GM18868 (cell line): ENCODE measurements around the gene PJVK.
A peak's percentile ranks its signal among the peaks of the same experiment; 100 is the strongest.

Source experiments
- ATAC-seq: cut with Tn5 transposase; IDR thresholded peaks from one replicate; pipeline ENCODE4 v1.9.1; 2021; ENCODE audit warnings: mild to moderate bottlenecking, moderate library complexity; ENCODE audit not compliant: unreplicated experiment

PJVK gene

GRCh38 chr2:178480227-178481181 is 29.3 kb downstream of the PJVK start, which contains the start of gene PLEKHA3:
Gene PLEKHA3 (plus strand): TSS chr2:178480457. CDS start chr2:178480870, 413 bp downstream.
- peak; percentile 70 for ATAC-seq

DNA sequence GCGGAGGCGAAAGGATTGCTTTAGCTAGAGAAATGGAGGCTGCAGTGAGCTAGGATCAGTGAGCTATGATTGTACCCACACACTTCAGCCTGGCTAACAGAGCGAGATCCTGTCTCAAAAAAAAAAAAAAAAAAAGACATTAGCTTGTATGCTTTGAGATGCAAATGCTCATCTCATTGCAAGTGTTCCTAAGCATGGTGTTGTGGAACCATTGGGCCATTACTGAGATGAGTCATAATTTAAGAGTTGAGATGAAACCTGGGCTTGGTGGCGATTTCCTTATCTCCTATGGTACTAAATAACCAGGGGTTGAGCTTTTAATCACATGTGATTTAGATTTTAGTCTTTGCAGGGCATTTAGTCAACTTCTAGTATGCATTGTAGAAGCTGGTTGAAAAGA is 31.3 kb downstream of the PJVK start:
- ATAC-seq, result peak; percentile 36

- no peak for ATAC-seq
Observed at GRCh38 chr2:178484245-178485041, 33.3 kb downstream of the PJVK start.

- no peak for ATAC-seq
Observed at GRCh38 chr2:178485356-178485755, 34.2 kb downstream of the PJVK start.

GRCh38 chr2:178491612-178492011 is 40.4 kb downstream of the PJVK start:
- no peak for ATAC-seq

- ATAC-seq, result no peak
Observed at GRCh38 chr2:178496049-178496448, 44.9 kb downstream of the PJVK start.

GRCh38 chr2:178498137-178498536 is 47.0 kb downstream of the PJVK start:
- peak; percentile 70 for ATAC-seq

GRCh38 chr2:178499640-178500039 is 48.5 kb downstream of the PJVK start:
- ATAC-seq, result no peak

- ATAC-seq, result no peak
Observed at GRCh38 chr2:178502751-178503150, 51.6 kb downstream of the PJVK start.

DNA sequence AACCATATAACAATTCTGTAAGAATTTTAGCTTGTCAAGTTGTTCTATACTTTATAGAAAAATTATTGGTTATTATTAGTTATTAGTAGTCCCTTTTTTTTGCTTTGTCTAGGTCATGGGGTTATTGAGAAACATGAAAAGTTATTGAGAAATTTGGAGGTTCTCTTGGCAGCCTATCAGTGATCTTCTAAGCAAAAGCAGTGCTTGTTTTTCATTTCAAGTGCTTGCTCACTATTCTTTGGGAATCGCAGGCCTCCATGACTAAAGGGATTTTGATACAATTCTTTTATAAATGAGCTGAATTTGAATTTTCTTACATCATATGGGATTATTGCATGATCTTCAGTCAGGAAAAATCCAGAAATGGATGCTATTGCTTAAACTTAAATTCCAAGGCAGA is 54.9 kb downstream of the PJVK start:
- ATAC-seq, result no peak

GRCh38 chr2:178506524-178506923 is 55.3 kb downstream of the PJVK start:
- no peak for ATAC-seq

GRCh38 chr2:178506949-178507348 is 55.8 kb downstream of the PJVK start:
- no peak for ATAC-seq

DNA sequence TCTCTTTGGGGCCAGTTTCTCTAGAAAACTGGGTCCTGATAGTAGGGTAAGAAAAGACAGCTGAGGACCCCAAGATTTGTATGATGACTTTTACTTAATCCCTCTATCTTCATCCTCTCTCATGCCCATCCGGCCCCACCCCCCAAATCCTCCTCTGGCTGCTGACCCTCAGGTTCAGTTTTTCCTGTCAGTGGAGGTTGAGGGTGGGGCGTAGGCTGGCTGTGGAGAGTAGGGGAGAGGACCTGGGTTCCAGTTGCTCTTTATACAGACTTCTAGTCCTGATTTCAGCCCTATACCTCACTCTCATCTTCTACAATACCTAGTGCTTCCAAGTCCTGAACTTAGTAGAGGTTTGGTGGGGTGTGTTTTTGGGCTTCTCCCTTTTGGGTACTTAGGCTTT is 57.5 kb downstream of the PJVK start:
- ATAC-seq, result no peak

DNA sequence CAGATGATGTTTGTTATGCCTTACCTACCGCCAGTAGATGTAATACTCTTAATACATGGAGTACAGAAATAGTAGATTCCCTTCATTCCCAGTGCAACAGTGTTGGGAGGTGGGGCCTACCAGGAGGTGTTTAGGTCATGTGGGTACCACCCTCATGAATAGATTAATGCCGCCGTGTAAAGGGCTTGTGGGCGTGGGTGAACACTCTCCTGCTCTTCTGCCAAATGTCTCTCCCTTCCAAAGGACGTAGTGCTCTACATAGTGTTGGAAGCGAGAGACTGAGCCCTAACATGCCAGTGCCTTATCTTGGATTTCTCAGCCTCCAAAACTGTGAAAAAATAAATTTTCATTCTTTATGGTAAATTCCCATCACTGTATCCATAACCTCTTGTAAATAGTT is 59.2 kb downstream of the PJVK start:
- no peak for ATAC-seq
